Stimulated activated CD8-positive, alpha-beta memory T cell treated with anti-CD3 and anti-CD28 coated beads, Interleukin-7, amount 100 ng/mL, for 48 hours (primary cell): ENCODE data around the gene TMEM203.
"Not testable (repeated sequence)": the region's sequence is repeated elsewhere in the genome, so short reads cannot be mapped to it uniquely, and the experiment has no call there.

Experiments
- DNase-seq, 2 donors: peaks; one replicate each; pipeline ENCODE4 v3.0.0-alpha.2; 2020; ENCODE audit warnings: low read depth in 1 of 2; ENCODE audit errors: extremely low read depth in 1 of 2

TMEM203 gene

GRCh38 chr9:137242269-137243203 lies 37.1 kb upstream of the TMEM203 start:
- DNase-seq: no peak

GRCh38 chr9:137241490-137242268 lies 36.2 kb upstream of the TMEM203 start:
- peak; percentile 37 to 49 for DNase-seq

- peak; percentile 96 to 98 for DNase-seq
Observed at GRCh38 chr9:137240841-137241489, 35.5 kb upstream of the TMEM203 start, which contains the start of gene TUBB4B. TSS of gene TUBB4B (plus strand) at chr9:137241287. CDS start at chr9:137241361, 74 bp downstream.

- DNase-seq: peak; percentile 46 to 59
Observed at GRCh38 chr9:137240318-137240840, 34.9 kb upstream of the TMEM203 start.

- DNase-seq: not testable (repeated sequence)
Observed at GRCh38 chr9:137239541-137240200, 34.2 kb upstream of the TMEM203 start.

GRCh38 chr9:137237759-137238726 lies 32.6 kb upstream of the TMEM203 start:
- no peak for DNase-seq

- DNase-seq: no peak
Observed at GRCh38 chr9:137236936-137237421, 31.5 kb upstream of the TMEM203 start.

GRCh38 chr9:137236238-137236935 lies 30.9 kb upstream of the TMEM203 start:
- DNase-seq: peak; percentile 83 to 89

- no peak for DNase-seq
Observed at GRCh38 chr9:137235424-137236237, 30.2 kb upstream of the TMEM203 start.

GRCh38 chr9:137234758-137235423 lies 29.4 kb upstream of the TMEM203 start:
- no peak for DNase-seq

GRCh38 chr9:137234055-137234697 lies 28.7 kb upstream of the TMEM203 start:
- no peak for DNase-seq

GRCh38 chr9:137233143-137233980 lies 27.9 kb upstream of the TMEM203 start:
- DNase-seq: no peak

GRCh38 chr9:137232510-137232909 lies 27.1 kb upstream of the TMEM203 start:
- DNase-seq: no peak

- no peak for DNase-seq
Observed at GRCh38 chr9:137232101-137232500, 26.7 kb upstream of the TMEM203 start.

GRCh38 chr9:137231372-137232039 lies 26.1 kb upstream of the TMEM203 start:
- no peak for DNase-seq
